Naive thymus-derived CD8-positive, alpha-beta T cell (primary cell): ENCODE data around the gene ACTBL2. TPM values are rescaled to one million over a fixed set of nuclear protein-coding genes. Genes with fewer than 3 reads are reported as not detected.
"Not testable (repeated sequence)": the region's sequence is repeated elsewhere in the genome, so short reads cannot be mapped to it uniquely, and the experiment has no call there.

Experiments
- ATAC-seq, 2 donors: fragments of 150-1000 bp; cut with Tn5 transposase in 1 of 2; sonication (Bioruptor Pico), chemical (Tn5 transposase) in 1 of 2; 1 replicate in 1 of 2; 2 replicates in 1 of 2; pipeline ENCODE4 v1.10.0; 2021; ENCODE audit warnings: mild to moderate bottlenecking in 2 of 2, moderate library complexity in 2 of 2
- POLR2A ChIA-PET: fragments of 350-600 bp; sonication (Branson Sonifier 250); formaldehyde crosslinking; loops from one replicate; lab custom pipeline; 2021; ENCODE audit warnings: antibody characterized with exemption; lab: Charles Lee
- DNase-seq, 10 donors: peaks; one replicate each; pipeline versions ENCODE4 v3.0.0 to v3.0.0-alpha.2; 2020 to 2022
- H3K27ac Mint-ChIP-seq, 10 donors: one replicate each; pipeline ENCODE4 v1.8.0; 2020 to 2022; ENCODE audit warnings: mild to moderate bottlenecking in 10 of 10, mixed read lengths in 10 of 10, moderate library complexity in 4 of 10, inconsistent platforms in 1 of 10
- H3K27me3 Mint-ChIP-seq, 5 donors: one replicate each; pipeline ENCODE4 v1.8.0; 2021 to 2022; ENCODE audit warnings: mixed read lengths in 5 of 5
- H3K36me3 Mint-ChIP-seq, 3 donors: one replicate each; pipeline ENCODE4 v1.8.0; 2020 to 2022; ENCODE audit warnings: mixed read lengths in 3 of 3, mild to moderate bottlenecking in 2 of 3, inconsistent platforms in 1 of 3
- H3K4me1 Mint-ChIP-seq, 4 donors: one replicate each; pipeline ENCODE4 v1.8.0; 2021 to 2022; ENCODE audit warnings: mixed read lengths in 4 of 4
- H3K4me3 Mint-ChIP-seq, 10 donors: one replicate each; pipeline ENCODE4 v1.8.0; 2020 to 2022; ENCODE audit warnings: mild to moderate bottlenecking in 10 of 10, mixed read lengths in 10 of 10, moderate library complexity in 6 of 10, inconsistent platforms in 1 of 10
- H3K9me3 Mint-ChIP-seq, 9 donors: one replicate each; pipeline ENCODE4 v1.8.0; 2020 to 2022; ENCODE audit warnings: mixed read lengths in 9 of 9, mild to moderate bottlenecking in 3 of 9, inconsistent platforms in 1 of 9, moderate library complexity in 1 of 9
- polyA plus RNA-seq, 3 donors: library from polyadenylated mRNA; unstranded; fragments of 300-500 nt; fragmentation: Illumina TruSeq; gene quantifications; one replicate each; pipeline ENCODE4 v1.2.3, GENCODE V29; 2021
- total RNA-seq, 8 experiments: library from RNA in 2 of 8; stranded (reverse) in 2 of 8; gene quantifications; one replicate each; pipeline ENCODE4 v1.2.3 and lab custom pipeline; 2021 to 2026

ACTBL2 gene
- total and polyA plus RNA-seq, 5 experiments from 2014 or later: not detected

DNA sequence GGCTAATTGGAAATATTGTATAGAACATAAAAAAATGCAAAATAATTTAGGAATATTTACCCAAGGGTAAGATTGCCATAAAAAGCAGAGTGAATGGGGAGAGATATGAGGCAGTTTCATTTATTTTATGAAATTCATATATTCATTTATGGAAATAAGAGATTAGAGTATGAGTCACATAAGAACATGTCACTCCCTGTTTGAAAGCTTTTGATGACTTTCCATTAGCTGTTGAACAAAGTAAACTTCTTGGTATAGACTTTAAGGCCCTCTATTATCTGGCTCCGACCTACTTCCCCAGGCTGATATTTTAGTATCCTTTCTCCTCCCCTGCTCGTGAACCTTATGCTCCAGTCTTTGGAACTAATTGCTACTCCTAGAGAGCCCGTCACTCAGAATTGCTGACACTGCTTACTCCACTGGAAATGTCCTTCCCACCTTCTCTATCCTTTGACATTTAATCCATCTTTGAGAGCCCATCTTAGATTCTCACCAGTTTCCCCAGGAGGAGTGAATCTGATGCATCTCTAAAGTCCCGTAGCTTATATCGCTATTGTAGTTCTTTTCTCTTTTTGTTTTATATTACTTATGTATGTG, 8.9 kb upstream of the ACTBL2 start:
- Mint-ChIP-seq H3K9me3 (no peaks in the 10 kb centered on the region), H3K27ac (no peak overlapping the region), H3K36me3 (no peaks in the 10 kb centered on the region), H3K4me1 (peaks cover 10 to 22% (median 19%) of the 10 kb centered on the region in 4 donors), H3K27me3 (peaks cover 0 to 3% (median 0%) of the 10 kb centered on the region in 5 donors), H3K4me3 (no peak overlapping the region)
- POLR2A ChIA-PET: no interaction called here
- DNase-seq (no peak), ATAC-seq (no peak)

GRCh38 chr5:57488215-57488955, 5.8 kb upstream of the ACTBL2 start:
- POLR2A ChIA-PET: no interaction called here
- Mint-ChIP-seq H3K27ac (no peak overlapping the region), H3K27me3 (peaks cover 0 to 4% (median 0%) of the 10 kb centered on the region in 5 donors), H3K9me3 (no peaks in the 10 kb centered on the region), H3K36me3 (no peaks in the 10 kb centered on the region), H3K4me3 (no peak overlapping the region), H3K4me1 (no peaks in the 10 kb centered on the region)
- no peak for DNase-seq
- no peak for ATAC-seq

GRCh38 chr5:57486027-57486602, 3.5 kb upstream of the ACTBL2 start:
- POLR2A ChIA-PET: no interaction called here
- H3K4me3 Mint-ChIP-seq: no peak overlapping the region

DNA sequence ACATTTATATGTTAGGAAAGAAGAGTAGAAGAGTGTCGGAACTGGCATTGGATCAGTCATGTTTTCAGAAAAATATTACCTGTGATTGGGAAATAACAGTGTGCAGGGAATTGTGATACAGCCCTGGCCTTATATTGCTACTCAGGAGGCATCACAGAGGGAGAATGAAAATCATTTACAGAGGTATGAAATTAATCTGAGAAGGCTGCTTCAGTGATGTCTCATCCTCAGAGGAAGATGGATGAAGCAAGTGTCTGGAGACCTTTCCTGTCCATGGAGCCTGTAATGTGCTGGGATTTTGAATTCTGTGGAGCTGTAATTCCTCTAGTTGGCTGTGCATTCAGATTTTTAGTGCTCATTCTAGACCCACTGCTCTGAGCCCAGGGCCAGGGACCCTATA, 3.8 kb downstream of the ACTBL2 start:
- ATAC-seq (no peak), DNase-seq (no peak)
- H3K27me3 Mint-ChIP-seq: peaks cover 2 to 28% (median 6%) of the 10 kb centered on the region in 5 donors
- H3K4me3 Mint-ChIP-seq: no peak overlapping the region
- no peaks in the 10 kb centered on the region for H3K36me3 Mint-ChIP-seq
- no peaks in the 10 kb centered on the region for H3K4me1 Mint-ChIP-seq
- H3K27ac Mint-ChIP-seq: no peak overlapping the region
- POLR2A ChIA-PET: no interaction called here
- no peaks in the 10 kb centered on the region for H3K9me3 Mint-ChIP-seq

More at GRCh38 chr5:57486027-57486602, 3.5 kb upstream of the ACTBL2 start:
- H3K27me3 Mint-ChIP-seq: peaks cover 0 to 13% (median 6%) of the 10 kb centered on the region in 5 donors
- H3K9me3 Mint-ChIP-seq: no peaks in the 10 kb centered on the region
- ATAC-seq: peak in 1 of 2 donors; percentile 5
- H3K27ac Mint-ChIP-seq: no peak overlapping the region
- H3K36me3 Mint-ChIP-seq: no peaks in the 10 kb centered on the region
- H3K4me1 Mint-ChIP-seq: no peaks in the 10 kb centered on the region
- DNase-seq: no peak

GRCh38 chr5:57476601-57477056, 6.0 kb downstream of the ACTBL2 start:
- Mint-ChIP-seq H3K9me3 (no peaks in the 10 kb centered on the region), H3K36me3 (no peaks in the 10 kb centered on the region), H3K27me3 (peaks cover 0 to 15% (median 2%) of the 10 kb centered on the region in 5 donors), H3K27ac (no peak overlapping the region), H3K4me3 (no peak overlapping the region), H3K4me1 (no peaks in the 10 kb centered on the region)
- POLR2A ChIA-PET: no interaction called here
- no peak for ATAC-seq
- DNase-seq: no peak

DNA sequence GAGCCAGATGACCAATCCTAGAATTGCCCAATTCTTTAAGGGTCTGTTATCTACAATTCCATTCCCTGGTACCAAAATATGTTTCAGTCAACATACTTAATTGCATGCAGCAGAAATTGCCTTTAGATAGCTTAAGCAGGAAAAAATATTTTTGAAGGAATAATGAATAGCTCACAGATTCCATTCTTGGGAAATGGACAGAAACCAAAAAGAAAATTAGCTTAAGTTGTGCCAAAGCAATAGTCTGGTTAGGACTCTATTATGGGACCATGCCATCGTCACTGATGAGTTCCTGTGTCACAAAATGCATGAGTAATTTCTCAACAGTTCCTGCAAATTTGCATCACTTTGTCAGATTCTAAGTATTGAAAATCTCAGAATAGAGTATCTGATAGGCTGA, 12.3 kb downstream of the ACTBL2 start:
- DNase-seq (no peak), ATAC-seq (no peak)
- peaks cover 0 to 4% (median 0%) of the 10 kb centered on the region in 9 donors for H3K9me3 Mint-ChIP-seq
- H3K36me3 Mint-ChIP-seq: no peaks in the 10 kb centered on the region
- POLR2A ChIA-PET: no interaction called here
- no peaks in the 10 kb centered on the region for H3K4me1 Mint-ChIP-seq
- no peak overlapping the region for H3K4me3 Mint-ChIP-seq
- H3K27me3 Mint-ChIP-seq: peaks cover under 1 to 12% (median 4%) of the 10 kb centered on the region in 5 donors
- H3K27ac Mint-ChIP-seq: no peak overlapping the region

DNA sequence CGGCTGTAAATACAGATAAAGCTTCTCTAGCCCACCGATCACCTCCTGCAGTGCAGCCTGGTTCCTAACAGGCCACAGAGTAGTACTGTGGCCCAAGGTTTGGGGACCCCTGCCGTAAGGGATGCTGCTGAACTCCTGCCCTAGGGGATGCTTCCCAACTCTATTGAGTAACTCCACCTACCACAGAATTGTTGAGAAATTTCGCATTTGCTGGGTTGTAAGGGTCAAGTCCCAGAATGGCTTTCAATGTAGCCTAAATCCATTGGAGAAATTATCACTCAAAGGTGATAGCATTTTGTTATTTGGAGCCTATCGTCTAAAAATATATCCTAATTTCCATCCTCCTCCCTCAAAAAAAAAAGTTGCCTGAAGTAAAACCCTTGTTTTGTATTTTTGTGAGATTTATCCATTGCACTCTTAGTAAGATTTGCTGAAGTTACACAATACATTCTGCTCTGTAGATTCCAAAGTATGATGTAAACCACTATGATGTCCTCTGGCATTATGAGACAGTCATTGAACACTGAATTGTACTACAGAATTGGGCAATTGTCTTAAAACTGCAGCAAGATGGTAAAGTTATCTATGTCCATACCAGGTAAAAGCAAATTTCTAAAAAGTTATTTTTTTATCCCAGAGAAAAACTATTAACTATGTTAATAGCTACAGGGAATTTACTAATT, 14.0 kb downstream of the ACTBL2 start:
- Mint-ChIP-seq H3K27me3 (peaks cover 0 to 12% (median 4%) of the 10 kb centered on the region in 5 donors), H3K4me1 (no peaks in the 10 kb centered on the region), H3K9me3 (peaks cover 0 to 4% (median 0%) of the 10 kb centered on the region in 9 donors), H3K36me3 (no peaks in the 10 kb centered on the region), H3K4me3 (no peak overlapping the region), H3K27ac (no peak overlapping the region)
- POLR2A ChIA-PET: no interaction called here
- ATAC-seq: no peak
- DNase-seq: no peak

GRCh38 chr5:57466544-57466943, 16.1 kb downstream of the ACTBL2 start:
- Mint-ChIP-seq H3K36me3 (no peaks in the 10 kb centered on the region), H3K27me3 (peaks cover 0 to 12% (median 4%) of the 10 kb centered on the region in 5 donors), H3K4me3 (no peak overlapping the region), H3K27ac (no peak overlapping the region), H3K9me3 (peaks cover 0 to 4% (median 0%) of the 10 kb centered on the region in 9 donors), H3K4me1 (no peaks in the 10 kb centered on the region)
- POLR2A ChIA-PET: no interaction called here
- ATAC-seq: no peak
- DNase-seq: no peak

DNA sequence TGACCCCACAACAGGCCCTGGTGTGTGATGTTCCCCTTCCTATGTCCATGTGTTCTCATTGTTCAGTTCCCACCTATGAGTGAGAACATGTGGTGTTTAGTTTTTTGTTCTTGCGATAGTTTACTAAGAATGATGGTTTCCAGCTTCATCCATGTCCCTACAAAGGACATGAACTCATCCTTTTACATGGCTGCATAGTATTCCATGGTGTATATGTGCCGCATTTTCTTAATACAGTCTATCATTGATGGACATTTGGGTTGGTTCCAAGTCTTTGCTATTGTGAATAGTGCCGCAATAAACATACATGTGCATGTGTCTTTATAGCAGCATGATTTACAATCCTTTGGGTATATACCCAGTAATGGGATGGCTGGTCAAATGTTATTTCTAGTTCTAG, 22.6 kb downstream of the ACTBL2 start:
- H3K4me1 Mint-ChIP-seq, H3K27me3 Mint-ChIP-seq, DNase-seq, H3K4me3 Mint-ChIP-seq, H3K9me3 Mint-ChIP-seq, H3K27ac Mint-ChIP-seq, ATAC-seq, POLR2A ChIA-PET, H3K36me3 Mint-ChIP-seq: not testable (repeated sequence)

- no peak overlapping the region for H3K4me3 Mint-ChIP-seq
- no peaks in the 10 kb centered on the region for H3K27me3 Mint-ChIP-seq
- ATAC-seq: no peak
- H3K27ac Mint-ChIP-seq: no peak overlapping the region
- no peak for DNase-seq
- POLR2A ChIA-PET: no interaction called here
- no peaks in the 10 kb centered on the region for H3K4me1 Mint-ChIP-seq
- H3K9me3 Mint-ChIP-seq: peaks cover 0 to 2% (median 0%) of the 10 kb centered on the region in 9 donors
- no peaks in the 10 kb centered on the region for H3K36me3 Mint-ChIP-seq
These were observed 24.2 kb downstream of the ACTBL2 start for GRCh38 chr5:57458443-57458842.

DNA sequence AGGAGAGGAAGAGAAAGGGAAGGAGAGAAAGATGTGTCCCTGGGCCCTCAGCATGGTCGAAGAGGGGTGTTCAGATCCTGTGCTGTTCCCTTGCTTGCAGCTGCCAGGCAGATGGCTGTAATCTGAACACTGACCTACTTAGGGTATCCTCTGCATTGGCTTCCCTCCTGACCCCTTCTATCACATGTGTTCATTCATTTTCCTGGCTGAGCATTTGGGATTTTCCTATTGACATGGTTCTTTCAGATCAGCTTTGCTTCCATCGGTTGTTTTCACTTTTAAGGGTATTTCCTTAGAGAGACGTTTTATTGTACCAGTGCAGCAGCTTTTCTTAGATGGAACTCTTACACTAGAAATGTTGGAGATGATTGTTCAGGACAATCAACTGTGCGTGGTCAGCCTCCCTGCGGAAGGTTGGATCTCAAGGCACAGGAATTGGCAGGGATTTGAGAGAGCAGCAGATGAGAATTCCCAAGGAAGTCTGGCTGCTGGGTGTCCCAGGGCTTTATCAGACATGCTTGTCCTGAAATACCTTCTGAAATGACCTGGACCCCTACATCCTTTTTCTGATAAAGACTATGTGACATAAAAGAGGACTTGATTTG, 26.0 kb downstream of the ACTBL2 start:
- Mint-ChIP-seq H3K4me1 (peaks cover 0 to 4% (median 2%) of the 10 kb centered on the region in 4 donors), H3K27ac (no peak overlapping the region), H3K4me3 (no peak overlapping the region), H3K27me3 (no peaks in the 10 kb centered on the region), H3K9me3 (peaks cover 0 to 2% (median 0%) of the 10 kb centered on the region in 9 donors), H3K36me3 (no peaks in the 10 kb centered on the region)
- POLR2A ChIA-PET: no interaction called here
- DNase-seq: no peak
- no peak for ATAC-seq
